Measurements from ENCODE around the gene PTOV1. TPM values are rescaled to one million over a fixed set of nuclear protein-coding genes. Genes with fewer than 3 reads are reported as not detected.

The PTOV1 gene
- total and polyA plus RNA-seq, 2 of the 4 experiments (the other 2 are of a cell fraction), result 34.4 to 107 TPM

GRCh38 chr19:49869484-49870308 is 18.7 kb downstream of the PTOV1 start:
- Histone ChIP-seq H2BK120ac (ENCODE audit: low read depth, low read length) (peak overlapping the region; percentile 64), H4K91ac (ENCODE audit: insufficient read depth, low read depth, low read length) (peak overlapping the region; percentile 72), H2BK20ac (ENCODE audit: low read depth, low read length) (no peak overlapping the region), H2AK5ac (ENCODE audit: low read depth, low read length) (peak overlapping the region; percentile 100), H3K4me3 (ENCODE audit: insufficient read depth, low read depth, low read length) (peak overlapping the region; percentile 43), H3K36me3 (ENCODE audit: control insufficient read depth, insufficient read depth, low read length) (peaks cover 7% of the 10 kb centered on the region), H2BK15ac (ENCODE audit: low read depth, low read length) (no peak overlapping the region; the same call in 2 of the 3 replicates), H3K27ac (ENCODE audit: insufficient read depth, low read length) (peak overlapping the region; percentile 74), H3K9me1 (ENCODE audit: insufficient read depth, low read length) (peaks cover 10% of the 10 kb centered on the region), H3K79me1 (ENCODE audit: low read depth in 1 of 2, low read length in 2 of 2) (peaks cover 18 to 60% of the 10 kb centered on the region in 2 experiments), H3K9me3 (ENCODE audit: control insufficient read depth, insufficient read depth, low read length) (no peaks in the 10 kb centered on the region), H2AK9ac (replicated peaks; ENCODE audit: low read depth, low read length, poor library complexity) (peak overlapping the region; percentile 94), H3K23ac (ENCODE audit: low read depth, low read length) (peak overlapping the region; percentile 94), H4K5ac (ENCODE audit: low read depth, low read length) (peak overlapping the region; percentile 99), H2AFZ (replicated peaks; ENCODE audit: low read length, poor library complexity) (peak overlapping the region; percentile 97), H2BK5ac (ENCODE audit: low read depth, low read length, poor library complexity, severe bottlenecking) (peak overlapping the region; percentile 74), H3K56ac (ENCODE audit: extremely low read depth, insufficient read depth, low read length) (peak overlapping the region; percentile 14; the same call in 1 of the 2 replicates), H3K4ac (ENCODE audit: low read depth, low read length) (peak overlapping the region; percentile 99), H3K9ac (ENCODE audit: low read depth, low read length) (peak overlapping the region; percentile 66), H3K4me2 (ENCODE audit: low read depth, low read length) (peak overlapping the region; percentile 94), H3K14ac (replicated peaks; ENCODE audit: low read depth, low read length) (peak overlapping the region; percentile 98), H3K4me1 (ENCODE audit: control insufficient read depth, insufficient read depth, low read length) (peaks cover 7% of the 10 kb centered on the region), H3K18ac (ENCODE audit: low read depth, low read length) (peak overlapping the region; percentile 17; the same call in 1 of the 2 replicates), H4K8ac (ENCODE audit: low read depth in 2 of 2, low read length in 2 of 2) (peak overlapping the region; percentile 84 to 98), H3K27me3 (ENCODE audit: control insufficient read depth, insufficient read depth, low read length) (no peaks in the 10 kb centered on the region), H4K20me1 (ENCODE audit: insufficient read depth, low read length) (peaks cover 6% of the 10 kb centered on the region)
- TF ChIP-seq MAZ (IDR thresholded peaks at IDR 0.05; ENCODE audit: borderline replicate concordance, low read depth, low read length) (peak; percentile 52; the same call in 1 of the 2 replicates), MAFK (IDR thresholded peaks at IDR 0.05; ENCODE audit: low read depth, low read length) (no peak), RCOR1 (IDR thresholded peaks at IDR 0.05; ENCODE audit: insufficient replicate concordance, low read length) (no peak), RFX5 (IDR thresholded peaks at IDR 0.05; ENCODE audit: low read depth, low read length) (peak; percentile 99), CHD1 (IDR thresholded peaks at IDR 0.05; ENCODE audit: low read depth, low read length) (no peak)
- DNase-seq (peak; percentile 100), ATAC-seq (ENCODE audit: low read depth) (peak; percentile 81)
- TSS peak; percentile 61 for BruUV-seq (replicated peaks)
- 2% methylated on average over 48 of the region's 67 CpGs; no CpG with 5 or more reads in 1 of the 2 experiments for WGBS, 2 experiments (ENCODE audit: extremely low coverage in 2 of 2, insufficient read length in 1 of 2)
- dilution Hi-C loops (cut with HindIII; ENCODE audit: low sequenced_read_pairs, unreplicated experiment) (no loop called here), intact Hi-C loops (cut with micrococcal nuclease) (no loop called here), in situ Hi-C loops (cut with MboI; ENCODE audit: low sequenced_read_pairs) (no loop called here)
- CTCF ChIA-PET, result no interaction called here
- POLR2A ChIA-PET (ENCODE audit: unreplicated experiment), result interaction anchor here (0.5 to 1.0 kb wide), 3 partner anchors 57 to 64 kb away, joined by 3 to 7 read pairs (median 4); no protein-coding TSS in a partner anchor
